ENCODE data around the gene CCPG1. TPM values are rescaled to one million over a fixed set of nuclear protein-coding genes. Genes with fewer than 3 reads are reported as not detected.
A peak's percentile ranks its signal among the peaks of the same experiment; 100 is the strongest.

The CCPG1 gene
- total and polyA plus RNA-seq, 2 of the 13 experiments (the other 11 are each of a cell fraction or from before 2014, with no cell fraction given), result 16.1 to 19.5 TPM

DNA sequence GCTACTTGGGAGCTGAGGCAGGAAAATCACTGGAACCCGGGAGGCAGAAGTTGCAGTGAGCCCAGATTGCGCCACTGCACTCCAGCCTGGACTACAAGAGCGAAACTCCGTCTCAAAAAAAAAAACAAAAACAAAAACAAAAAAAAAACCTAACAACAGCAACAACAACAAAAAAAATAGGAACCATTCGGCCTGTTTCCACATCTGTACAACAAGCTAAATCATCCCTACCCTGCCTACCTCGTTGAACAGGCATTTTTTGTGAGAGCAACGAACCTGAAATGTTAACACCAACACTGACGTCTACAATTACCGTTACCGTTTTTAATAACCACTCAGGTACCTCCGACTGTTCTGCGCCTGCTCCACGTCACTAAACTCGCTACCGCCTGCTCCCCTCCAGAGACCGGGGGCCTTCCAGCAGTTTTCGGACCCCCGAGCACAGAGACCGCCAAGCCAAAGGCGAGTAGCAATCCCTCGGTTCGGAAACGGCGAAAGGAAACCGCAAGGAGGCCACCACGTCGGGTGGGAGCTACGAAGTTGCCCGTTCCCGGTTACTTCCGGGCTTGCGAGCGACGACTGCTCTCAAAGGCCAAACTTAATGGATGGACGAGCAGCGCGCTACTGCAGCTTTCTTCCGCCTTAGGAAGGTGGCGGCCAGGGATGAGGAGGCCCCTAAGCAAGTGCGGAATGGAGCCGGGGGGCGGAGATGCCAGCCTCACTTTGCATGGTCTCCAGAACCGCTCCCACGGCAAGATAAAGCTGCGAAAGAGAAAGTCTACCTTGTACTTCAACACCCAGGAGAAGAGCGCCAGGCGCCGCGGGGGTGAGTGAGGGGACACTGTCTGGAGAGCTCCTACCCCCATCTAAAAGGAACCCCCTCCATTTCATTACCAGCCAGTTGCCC lies 89.3 kb downstream of the CCPG1 start, which contains the start of the genes PIGB and PIGBOS1 (continued):
- TF ChIP-seq HES4 (CRISPR knock-in tag; IDR thresholded peaks at IDR 0.05; ENCODE audit: borderline replicate concordance), result peak; percentile 77; the same call in 1 of the 2 replicates
- peak; percentile 81; the same call in 1 of the 2 replicates for TF ChIP-seq SNAI1 (CRISPR knock-in tag; IDR thresholded peaks at IDR 0.05; ENCODE audit: borderline replicate concordance)
- TF ChIP-seq ZNF777 (CRISPR knock-in tag; IDR thresholded peaks at IDR 0.05), result peak; percentile 98
- peak; percentile 89; the same call in 1 of the 2 replicates for TF ChIP-seq ZNF383 (CRISPR knock-in tag; IDR thresholded peaks at IDR 0.05; ENCODE audit: borderline replicate concordance)
- no peak; the same call in 1 of the 2 replicates for TF ChIP-seq ATF3 (CRISPR knock-in tag; IDR thresholded peaks at IDR 0.05)
- no peak for TF ChIP-seq NBN (conservative IDR thresholded peaks at IDR 0.05)
- TF ChIP-seq RAD51 (IDR thresholded peaks at IDR 0.05; ENCODE audit: borderline replicate concordance), result no peak
- no peak for TF ChIP-seq ZNF3 (CRISPR knock-in tag; IDR thresholded peaks at IDR 0.05)
- peak; percentile 87 for TF ChIP-seq ZNF441 (CRISPR knock-in tag; IDR thresholded peaks at IDR 0.05; ENCODE audit: borderline replicate concordance)
- TF ChIP-seq GMEB2 (CRISPR knock-in tag; IDR thresholded peaks at IDR 0.05; ENCODE audit: low read depth), result no peak
- TF ChIP-seq ZNF24 (IDR thresholded peaks at IDR 0.05), result no peak; the same call in 1 of the 2 replicates
- TF ChIP-seq NFE2L1 (CRISPR knock-in tag; IDR thresholded peaks at IDR 0.05; ENCODE audit: borderline replicate concordance), result no peak
- 0 out of 2 replicates have a peak, but pooled peaks have one; percentile 57 for TF ChIP-seq FOXO4 (CRISPR knock-in tag; conservative IDR thresholded peaks at IDR 0.05)
- TF ChIP-seq ZFYVE20 (CRISPR knock-in tag; IDR thresholded peaks at IDR 0.05; ENCODE audit: borderline replicate concordance, low read depth), result no peak
- no peak for TF ChIP-seq ZFAT (CRISPR knock-in tag; conservative IDR thresholded peaks at IDR 0.05)
- peak; percentile 93 for TF ChIP-seq ZNF644 (CRISPR knock-in tag; IDR thresholded peaks at IDR 0.05; ENCODE audit: low read depth)
- peak; percentile 84; the same call in 1 of the 2 replicates for TF ChIP-seq ZNF230 (CRISPR knock-in tag; IDR thresholded peaks at IDR 0.05)
- TF ChIP-seq, protein P1, sequence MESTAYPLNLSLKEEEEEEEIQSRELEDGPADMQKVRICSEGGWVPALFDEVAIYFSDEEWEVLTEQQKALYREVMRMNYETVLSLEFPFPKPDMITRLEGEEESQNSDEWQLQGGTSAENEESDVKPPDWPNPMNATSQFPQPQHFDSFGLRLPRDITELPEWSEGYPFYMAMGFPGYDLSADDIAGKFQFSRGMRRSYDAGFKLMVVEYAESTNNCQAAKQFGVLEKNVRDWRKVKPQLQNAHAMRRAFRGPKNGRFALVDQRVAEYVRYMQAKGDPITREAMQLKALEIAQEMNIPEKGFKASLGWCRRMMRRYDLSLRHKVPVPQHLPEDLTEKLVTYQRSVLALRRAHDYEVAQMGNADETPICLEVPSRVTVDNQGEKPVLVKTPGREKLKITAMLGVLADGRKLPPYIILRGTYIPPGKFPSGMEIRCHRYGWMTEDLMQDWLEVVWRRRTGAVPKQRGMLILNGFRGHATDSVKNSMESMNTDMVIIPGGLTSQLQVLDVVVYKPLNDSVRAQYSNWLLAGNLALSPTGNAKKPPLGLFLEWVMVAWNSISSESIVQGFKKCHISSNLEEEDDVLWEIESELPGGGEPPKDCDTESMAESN (CRISPR knock-in tag; conservative IDR thresholded peaks at IDR 0.05), result peak; percentile 74
- peak; percentile 78 for TF ChIP-seq MAX (IDR thresholded peaks at IDR 0.05)
- TF ChIP-seq ZNF614 (CRISPR knock-in tag; IDR thresholded peaks at IDR 0.05; ENCODE audit: borderline replicate concordance), result peak; percentile 81; the same call in 1 of the 2 replicates
- no peak for TF ChIP-seq MTF1 (CRISPR knock-in tag; IDR thresholded peaks at IDR 0.05)
- no peak for TF ChIP-seq SNRNP70 (IDR thresholded peaks at IDR 0.05; ENCODE audit: low read depth, low read length)
- no peak for TF ChIP-seq ZNF720 (CRISPR knock-in tag; IDR thresholded peaks at IDR 0.05)
- no peak for TF ChIP-seq ZNF597 (CRISPR knock-in tag; IDR thresholded peaks at IDR 0.05)

Data from HepG2 (cell line).